ENCODE measurements around the gene AAGAB. TPM values are rescaled to one million over a fixed set of nuclear protein-coding genes. Genes with fewer than 3 reads are reported as not detected.

Gene AAGAB
- total and polyA plus RNA-seq, 4 donors: 16.4 to 24.5 (median 21.2) TPM

- peaks cover 0 to 5% of the 10 kb centered on the region in 2 donors for H3K4me1 ChIP-seq (ENCODE audit: control insufficient read depth in 1 of 2, insufficient read depth in 2 of 2, low read length in 2 of 2)
These were observed 84.1 kb downstream of the AAGAB start for GRCh38 chr15:67170143-67170925.

GRCh38 chr15:67168694-67169093 lies 85.8 kb downstream of the AAGAB start:
- ATAC-seq (ENCODE audit: low FRiP score): no peak
- no peak for DNase-seq
- Histone ChIP-seq H3K4me1 (ENCODE audit: control insufficient read depth in 1 of 2, insufficient read depth in 2 of 2, low read length in 2 of 2) (peaks cover 0 to 5% of the 10 kb centered on the region in 2 donors), H3K27me3 (ENCODE audit: control insufficient read depth in 1 of 2, insufficient read depth in 2 of 2, low read length in 1 of 2) (no peaks in the 10 kb centered on the region), H3K27ac (ENCODE audit: low read depth in 1 of 2, low read length in 2 of 2) (no peak overlapping the region), H3K36me3 (ENCODE audit: control insufficient read depth in 1 of 2, insufficient read depth in 2 of 2, low read length in 1 of 2) (no peaks in the 10 kb centered on the region), H3K9me3 (ENCODE audit: control insufficient read depth, low read length) (no peaks in the 10 kb centered on the region), H3K4me3 (ENCODE audit: low read length in 2 of 2) (no peak overlapping the region)
- intact Hi-C loops (cut with DNase I): no loop called here
- WGBS, 2 donors: 82 to 84% methylated on average over 6 of the region's 6 CpGs

More at GRCh38 chr15:67170143-67170925, 84.1 kb downstream of the AAGAB start:
- WGBS, 2 donors: 79 to 84% methylated on average over 12 of the region's 12 CpGs
- H3K36me3 ChIP-seq (ENCODE audit: control insufficient read depth in 1 of 2, insufficient read depth in 2 of 2, low read length in 1 of 2): no peaks in the 10 kb centered on the region
- intact Hi-C loops (cut with DNase I): no loop called here
- H3K27me3 ChIP-seq (ENCODE audit: control insufficient read depth in 1 of 2, insufficient read depth in 2 of 2, low read length in 1 of 2): no peaks in the 10 kb centered on the region
- DNase-seq (no peak), ATAC-seq (ENCODE audit: low FRiP score) (no peak)
- H3K4me3 ChIP-seq (ENCODE audit: low read length in 2 of 2): no peak overlapping the region
- no peak overlapping the region for H3K27ac ChIP-seq (ENCODE audit: low read depth in 1 of 2, low read length in 2 of 2)
- no peaks in the 10 kb centered on the region for H3K9me3 ChIP-seq (ENCODE audit: control insufficient read depth, low read length)

GRCh38 chr15:67167091-67167490 lies 87.4 kb downstream of the AAGAB start:
- Histone ChIP-seq H3K9me3 (ENCODE audit: control insufficient read depth, low read length) (no peaks in the 10 kb centered on the region), H3K36me3 (ENCODE audit: control insufficient read depth in 1 of 2, insufficient read depth in 2 of 2, low read length in 1 of 2) (no peaks in the 10 kb centered on the region), H3K27me3 (ENCODE audit: control insufficient read depth in 1 of 2, insufficient read depth in 2 of 2, low read length in 1 of 2) (no peaks in the 10 kb centered on the region), H3K4me3 (ENCODE audit: low read length in 2 of 2) (no peak overlapping the region), H3K27ac (ENCODE audit: low read depth in 1 of 2, low read length in 2 of 2) (no peak overlapping the region), H3K4me1 (ENCODE audit: control insufficient read depth in 1 of 2, insufficient read depth in 2 of 2, low read length in 2 of 2) (peaks cover 0 to 5% of the 10 kb centered on the region in 2 donors)
- intact Hi-C loops (cut with DNase I): no loop called here
- 78 to 86% methylated on average over 4 of the region's 4 CpGs for WGBS, 2 donors
- ATAC-seq (ENCODE audit: low FRiP score) (no peak), DNase-seq (no peak)

- Histone ChIP-seq H3K27me3 (ENCODE audit: control insufficient read depth in 1 of 2, insufficient read depth in 2 of 2, low read length in 1 of 2) (no peaks in the 10 kb centered on the region), H3K4me1 (ENCODE audit: control insufficient read depth in 1 of 2, insufficient read depth in 2 of 2, low read length in 2 of 2) (peaks cover 0 to 5% of the 10 kb centered on the region in 2 donors), H3K4me3 (ENCODE audit: low read length in 2 of 2) (no peak overlapping the region), H3K27ac (ENCODE audit: low read depth in 1 of 2, low read length in 2 of 2) (peak overlapping the region; percentile 20 to 81), H3K36me3 (ENCODE audit: control insufficient read depth in 1 of 2, insufficient read depth in 2 of 2, low read length in 1 of 2) (no peaks in the 10 kb centered on the region), H3K9me3 (ENCODE audit: control insufficient read depth, low read length) (no peaks in the 10 kb centered on the region)
- intact Hi-C loops (cut with DNase I): no loop called here
- 59 to 63% methylated on average over 13 of the region's 13 CpGs for WGBS, 2 donors
- ATAC-seq (ENCODE audit: low FRiP score): no peak
- DNase-seq: no peak
These were observed 88.0 kb downstream of the AAGAB start for GRCh38 chr15:67166280-67167009.

- H3K36me3 ChIP-seq (ENCODE audit: control insufficient read depth in 1 of 2, insufficient read depth in 2 of 2, low read length in 1 of 2): no peaks in the 10 kb centered on the region
- DNase-seq: peak; percentile 83 to 90
- ATAC-seq (ENCODE audit: low FRiP score): peak; percentile 85
- H3K4me1 ChIP-seq (ENCODE audit: control insufficient read depth in 1 of 2, insufficient read depth in 2 of 2, low read length in 2 of 2): peaks cover 0 to 5% of the 10 kb centered on the region in 2 donors
- H3K4me3 ChIP-seq (ENCODE audit: low read length in 2 of 2): no peak overlapping the region
- peak overlapping the region; percentile 20 to 81 for H3K27ac ChIP-seq (ENCODE audit: low read depth in 1 of 2, low read length in 2 of 2)
- intact Hi-C loops (cut with DNase I): no loop called here
- H3K9me3 ChIP-seq (ENCODE audit: control insufficient read depth, low read length): no peaks in the 10 kb centered on the region
- WGBS, 2 donors: 6% methylated on average over 32 to 34 of the region's 34 CpGs
- H3K27me3 ChIP-seq (ENCODE audit: control insufficient read depth in 1 of 2, insufficient read depth in 2 of 2, low read length in 1 of 2): no peaks in the 10 kb centered on the region
These were observed 88.9 kb downstream of the AAGAB start for GRCh38 chr15:67165254-67166253.

- Histone ChIP-seq H3K27ac (ENCODE audit: low read depth in 1 of 2, low read length in 2 of 2) (peak overlapping the region; percentile 12 to 38), H3K4me1 (ENCODE audit: control insufficient read depth in 1 of 2, insufficient read depth in 2 of 2, low read length in 2 of 2) (peaks cover 0 to 5% of the 10 kb centered on the region in 2 donors), H3K27me3 (ENCODE audit: control insufficient read depth in 1 of 2, insufficient read depth in 2 of 2, low read length in 1 of 2) (no peaks in the 10 kb centered on the region), H3K36me3 (ENCODE audit: control insufficient read depth in 1 of 2, insufficient read depth in 2 of 2, low read length in 1 of 2) (no peaks in the 10 kb centered on the region), H3K4me3 (ENCODE audit: low read length in 2 of 2) (no peak overlapping the region), H3K9me3 (ENCODE audit: control insufficient read depth, low read length) (no peaks in the 10 kb centered on the region)
- 34 to 37% methylated on average over 17 of the region's 17 CpGs for WGBS, 2 donors
- intact Hi-C loops (cut with DNase I): no loop called here
- DNase-seq (no peak), ATAC-seq (ENCODE audit: low FRiP score) (peak; percentile 48)
These were observed 89.6 kb downstream of the AAGAB start for GRCh38 chr15:67164811-67165253.

- H3K36me3 ChIP-seq (ENCODE audit: control insufficient read depth in 1 of 2, insufficient read depth in 2 of 2, low read length in 1 of 2): no peaks in the 10 kb centered on the region
- ATAC-seq (ENCODE audit: low FRiP score) (no peak), DNase-seq (no peak)
- H3K27me3 ChIP-seq (ENCODE audit: control insufficient read depth in 1 of 2, insufficient read depth in 2 of 2, low read length in 1 of 2): no peaks in the 10 kb centered on the region
- intact Hi-C loops (cut with DNase I): no loop called here
- H3K4me3 ChIP-seq (ENCODE audit: low read length in 2 of 2): no peak overlapping the region
- no peaks in the 10 kb centered on the region for H3K9me3 ChIP-seq (ENCODE audit: control insufficient read depth, low read length)
- peak overlapping the region in 1 of 2 donors; percentile 38 for H3K27ac ChIP-seq (ENCODE audit: low read depth in 1 of 2, low read length in 2 of 2)
- 24 to 26% methylated on average over 5 of the region's 5 CpGs for WGBS, 2 donors
- peaks cover 0 to 5% of the 10 kb centered on the region in 2 donors for H3K4me1 ChIP-seq (ENCODE audit: control insufficient read depth in 1 of 2, insufficient read depth in 2 of 2, low read length in 2 of 2)
These were observed 90.1 kb downstream of the AAGAB start for GRCh38 chr15:67164401-67164791.

GRCh38 chr15:67163180-67163579 lies 91.3 kb downstream of the AAGAB start:
- DNase-seq: no peak
- H3K27me3 ChIP-seq (ENCODE audit: control insufficient read depth in 1 of 2, insufficient read depth in 2 of 2, low read length in 1 of 2): no peaks in the 10 kb centered on the region
- no peak for ATAC-seq (ENCODE audit: low FRiP score)
- H3K27ac ChIP-seq (ENCODE audit: low read depth in 1 of 2, low read length in 2 of 2): no peak overlapping the region
- H3K4me3 ChIP-seq (ENCODE audit: low read length in 2 of 2): no peak overlapping the region
- intact Hi-C loops (cut with DNase I): no loop called here
- H3K4me1 ChIP-seq (ENCODE audit: control insufficient read depth in 1 of 2, insufficient read depth in 2 of 2, low read length in 2 of 2): peaks cover 0 to 5% of the 10 kb centered on the region in 2 donors
- WGBS, 2 donors: 97 to 99% methylated on average over 6 of the region's 6 CpGs
- H3K9me3 ChIP-seq (ENCODE audit: control insufficient read depth, low read length): no peaks in the 10 kb centered on the region
- no peaks in the 10 kb centered on the region for H3K36me3 ChIP-seq (ENCODE audit: control insufficient read depth in 1 of 2, insufficient read depth in 2 of 2, low read length in 1 of 2)

Measured in aorta (tissue), 5 donors.